Keratinocyte (primary cell): Measurements from ENCODE around the gene ACTN4.

Source experiments
- CTCF ChIP-seq, 3 experiments: IDR thresholded peaks in 1 of 3; conservative IDR thresholded peaks in 1 of 3; optimal IDR thresholded peaks in 1 of 3; 2 replicates in 2 of 3; 3 replicates in 1 of 3; pipeline versions ENCODE3 to v1.5.1; 2011; ENCODE audit warnings: low read length in 3 of 3, mild to moderate bottlenecking in 3 of 3, moderate library complexity in 2 of 3, control low read depth in 1 of 3, inconsistent platforms in 1 of 3; ENCODE audit not compliant: insufficient read depth in 2 of 3; ENCODE audit errors: extremely low read depth in 1 of 3
- EZH2 ChIP-seq: IDR thresholded peaks from one replicate; pipeline ENCODE4 v1.6.1; 2012; ENCODE audit warnings: inconsistent platforms, mild to moderate bottlenecking, low read length, moderate library complexity

- TF ChIP-seq EZH2: no peak
- no peak for TF ChIP-seq CTCF (optimal IDR thresholded peaks at IDR 0.05 in 1 of 3, IDR thresholded peaks at IDR 0.05 in 1 of 3, conservative IDR thresholded peaks at IDR 0.05 in 1 of 3; ENCODE audit: extremely low read depth in 1 of 3, insufficient read depth in 2 of 3, low read length in 3 of 3)
Observed at GRCh38 chr19:38722947-38723605, 75.6 kb downstream of the ACTN4 start.
